Transverse colon (tissue), 4 donors: ENCODE measurements around the gene C2CD4B. TPM values are rescaled to one million over a fixed set of nuclear protein-coding genes. Genes with fewer than 3 reads are reported as not detected.

ENCODE experiments used
- DNase-seq: peaks from one replicate; pipeline ENCODE4 v3.0.0-alpha.2; 2019
- H3K27ac ChIP-seq, 4 donors: fragments of 200-600 bp; sonication (generic); 2 replicates each; pipeline ENCODE4 v1.5.1; 2016 to 2018; ENCODE audit warnings: inconsistent platforms in 4 of 4
- H3K27me3 ChIP-seq: fragments of 200-600 bp; sonication (generic); 2 replicates; pipeline ENCODE4 v1.5.1; 2017; ENCODE audit warnings: inconsistent platforms
- H3K36me3 ChIP-seq, 4 donors: fragments of 200-600 bp; sonication (generic); 2 replicates each; pipeline ENCODE4 v1.5.1; 2017 to 2019; ENCODE audit warnings: inconsistent platforms in 4 of 4
- H3K4me1 ChIP-seq, 4 donors: fragments of 200-600 bp; sonication (generic); 2 replicates each; pipeline ENCODE4 v1.5.1; 2017 to 2020; ENCODE audit warnings: inconsistent platforms in 4 of 4
- H3K4me3 ChIP-seq, 4 donors: fragments of 200-600 bp; sonication (generic); 1 replicate in 1 of 4; 2 replicates in 3 of 4; pipeline versions ENCODE4 v1.5.1 to v1.6.1; 2017 to 2019; ENCODE audit warnings: inconsistent platforms in 4 of 4
- H3K9me3 ChIP-seq, 2 donors: fragments of 200-600 bp; sonication (generic); 2 replicates each; pipeline ENCODE4 v1.5.1; 2017 to 2019; ENCODE audit warnings: inconsistent platforms in 2 of 2
- EP300 ChIP-seq: sonication (generic); formaldehyde crosslinking; IDR thresholded peaks from one replicate; pipeline ENCODE4 v1.6.1; 2017; ENCODE audit warnings: antibody characterized with exemption, low read depth
- POLR2A ChIP-seq: fragments of 450-650 bp; IDR thresholded peaks from one replicate; pipeline ENCODE4 v1.6.1; 2016; ENCODE audit warnings: antibody characterized with exemption, mild to moderate bottlenecking, moderate library complexity
- POLR2AphosphoS5 ChIP-seq, 3 donors: sonication (generic); formaldehyde crosslinking; IDR thresholded peaks; one replicate each; pipeline ENCODE4 v1.6.1; 2016; ENCODE audit warnings: antibody characterized with exemption in 3 of 3
- WGBS, 2 donors: methylation state at CpG; one replicate each; pipeline ENCODE4 v1.1.5; 2018; ENCODE audit warnings: low coverage in 1 of 2; 5-methylcytosine and 5-hydroxymethylcytosine counted together
- in situ Hi-C, 4 donors: fragments of 200-750 bp; cut with MboI; loops; one replicate each; pipeline versions ENCODE4 v1.15.0 to v1.15.1; 2017; ENCODE audit warnings: low sequenced_read_pairs in 3 of 4, low pct_ligation_motif_present in 1 of 4, low pct_unique_long_range_greater_than_20kb in 1 of 4
- intact Hi-C: fragments of 100-400 bp; cut with DNase I; formaldehyde crosslinking; loops from one replicate; pipeline ENCODE4 v1.15.1; 2023; ENCODE audit warnings: low total_unique reads
- total RNA-seq, 4 donors: library from RNA; depleted of rRNA; stranded (reverse); fragments of >200 nt; gene quantifications; one replicate each; pipeline ENCODE4 v1.1.0, GENCODE V29; 2016
- TF ChIP-seq, protein P1 (sequence below), 5 experiments: fragments of 200-600 bp in 3 of 5; fragments of 450-650 bp in 2 of 5; sonication (generic) in 3 of 5; IDR thresholded peaks; 1 replicate in 2 of 5; 2 replicates in 3 of 5; pipeline ENCODE4 v1.5.1; 2016 to 2017; ENCODE audit warnings: antibody characterized with exemption in 5 of 5, inconsistent platforms in 3 of 5, mild to moderate bottlenecking in 2 of 5, moderate library complexity in 1 of 5

Gene C2CD4B
- total RNA-seq, 4 donors from 2014 or later = 2.5 to 29.9 (median 2.7) TPM; not detected in 1

GRCh38 chr15:62133141-62133540 lies 31.9 kb downstream of the C2CD4B start:
- intact Hi-C loops = no loop called here
- H3K4me1 ChIP-seq = peaks cover 0 to 26% (median 6%) of the 10 kb centered on the region in 4 donors
- H3K27me3 ChIP-seq = no peaks in the 10 kb centered on the region
- no peaks in the 10 kb centered on the region for H3K9me3 ChIP-seq
- no peak overlapping the region for H3K27ac ChIP-seq
- DNase-seq = no peak
- in situ Hi-C loops = no loop called here
- H3K4me3 ChIP-seq = no peak overlapping the region
- H3K36me3 ChIP-seq = no peaks in the 10 kb centered on the region
- TF ChIP-seq POLR2A = no peak
- TF ChIP-seq, protein P1, sequence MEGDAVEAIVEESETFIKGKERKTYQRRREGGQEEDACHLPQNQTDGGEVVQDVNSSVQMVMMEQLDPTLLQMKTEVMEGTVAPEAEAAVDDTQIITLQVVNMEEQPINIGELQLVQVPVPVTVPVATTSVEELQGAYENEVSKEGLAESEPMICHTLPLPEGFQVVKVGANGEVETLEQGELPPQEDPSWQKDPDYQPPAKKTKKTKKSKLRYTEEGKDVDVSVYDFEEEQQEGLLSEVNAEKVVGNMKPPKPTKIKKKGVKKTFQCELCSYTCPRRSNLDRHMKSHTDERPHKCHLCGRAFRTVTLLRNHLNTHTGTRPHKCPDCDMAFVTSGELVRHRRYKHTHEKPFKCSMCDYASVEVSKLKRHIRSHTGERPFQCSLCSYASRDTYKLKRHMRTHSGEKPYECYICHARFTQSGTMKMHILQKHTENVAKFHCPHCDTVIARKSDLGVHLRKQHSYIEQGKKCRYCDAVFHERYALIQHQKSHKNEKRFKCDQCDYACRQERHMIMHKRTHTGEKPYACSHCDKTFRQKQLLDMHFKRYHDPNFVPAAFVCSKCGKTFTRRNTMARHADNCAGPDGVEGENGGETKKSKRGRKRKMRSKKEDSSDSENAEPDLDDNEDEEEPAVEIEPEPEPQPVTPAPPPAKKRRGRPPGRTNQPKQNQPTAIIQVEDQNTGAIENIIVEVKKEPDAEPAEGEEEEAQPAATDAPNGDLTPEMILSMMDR (IDR thresholded peaks at IDR 0.05) = no peak
- no peak for TF ChIP-seq EP300
- no peak for TF ChIP-seq POLR2AphosphoS5 (IDR thresholded peaks at IDR 0.05)
- 91 to 92% methylated on average over 3 of the region's 3 CpGs for WGBS, 2 donors

GRCh38 chr15:62128916-62129315 lies 36.2 kb downstream of the C2CD4B start:
- no peak overlapping the region for H3K4me3 ChIP-seq
- H3K4me1 ChIP-seq = peaks cover 0 to 25% (median 3%) of the 10 kb centered on the region in 4 donors
- H3K27ac ChIP-seq = no peak overlapping the region
- DNase-seq = no peak
- TF ChIP-seq, protein P1 (IDR thresholded peaks at IDR 0.05) = no peak
- no peak for TF ChIP-seq EP300
- no peak for TF ChIP-seq POLR2AphosphoS5 (IDR thresholded peaks at IDR 0.05)
- no peak for TF ChIP-seq POLR2A
- H3K9me3 ChIP-seq = no peaks in the 10 kb centered on the region
- intact Hi-C loops (no loop called here), in situ Hi-C loops (no loop called here)
- H3K27me3 ChIP-seq = no peaks in the 10 kb centered on the region
- H3K36me3 ChIP-seq = no peaks in the 10 kb centered on the region
- 89% methylated on average over 2 of the region's 2 CpGs; no CpG with 5 or more reads in 1 of the 2 donors for WGBS, 2 donors

GRCh38 chr15:62126364-62126763 lies 38.7 kb downstream of the C2CD4B start:
- in situ Hi-C loops = no loop called here
- DNase-seq = no peak
- Histone ChIP-seq H3K36me3 (no peaks in the 10 kb centered on the region), H3K4me1 (peaks cover 0 to 38% (median 3%) of the 10 kb centered on the region in 4 donors), H3K9me3 (no peaks in the 10 kb centered on the region), H3K27ac (no peak overlapping the region), H3K27me3 (no peaks in the 10 kb centered on the region), H3K4me3 (no peak overlapping the region)
- intact Hi-C loops = no loop called here
- 44 to 61% methylated on average over 3 of the region's 3 CpGs for WGBS, 2 donors
- TF ChIP-seq, protein P1 (IDR thresholded peaks at IDR 0.05) = no peak
- TF ChIP-seq POLR2AphosphoS5 (IDR thresholded peaks at IDR 0.05) (no peak), EP300 (no peak), POLR2A (no peak)

- intact Hi-C loops = no loop called here
- H3K9me3 ChIP-seq = no peaks in the 10 kb centered on the region
- no peak overlapping the region for H3K4me3 ChIP-seq
- TF ChIP-seq EP300 (no peak), POLR2AphosphoS5 (IDR thresholded peaks at IDR 0.05) (peak in 1 of 3 donors; percentile 8), POLR2A (no peak)
- TF ChIP-seq, protein P1 (IDR thresholded peaks at IDR 0.05) = peak; percentile 20 to 58 (median 40)
- H3K27me3 ChIP-seq = no peaks in the 10 kb centered on the region
- H3K27ac ChIP-seq = peak overlapping the region in 1 of 4 donors; percentile 51
- H3K4me1 ChIP-seq = peaks cover 0 to 44% (median 3%) of the 10 kb centered on the region in 4 donors
- H3K36me3 ChIP-seq = no peaks in the 10 kb centered on the region
- in situ Hi-C loops = no loop called here
- WGBS, 2 donors = 17% methylated on average over 2 of the region's 2 CpGs; no CpG with 5 or more reads in 1 of the 2 donors
- peak; percentile 50 for DNase-seq
Measured at GRCh38 chr15:62125773-62126172, 39.3 kb downstream of the C2CD4B start.
